Karpas-422 (cell line): ENCODE measurements around the gene SERPINB13. TPM values are rescaled to one million over a fixed set of nuclear protein-coding genes. Genes with fewer than 3 reads are reported as not detected.

Experiments
- DNase-seq: peaks from one replicate; pipeline ENCODE4 v3.0.0-alpha.2; 2015
- H2AFZ ChIP-seq: fragments of 200-600 bp; sonication (generic); 2 replicates; pipeline ENCODE4 v1.6.1; 2014; ENCODE audit warnings: antibody characterized with exemption, low read length, mixed read lengths
- H3K27ac ChIP-seq: fragments of 200-600 bp; sonication (generic); 2 replicates; pipeline ENCODE4 v1.5.1; 2014; ENCODE audit warnings: mild to moderate bottlenecking, low read length, moderate library complexity
- H3K27me3 ChIP-seq: fragments of 200-600 bp; sonication (generic); 2 replicates; pipeline ENCODE4 v1.6.1; 2014; ENCODE audit warnings: low read length, mixed read lengths
- H3K36me3 ChIP-seq: fragments of 200-600 bp; sonication (generic); 2 replicates; pipeline ENCODE4 v1.6.1; 2014; ENCODE audit warnings: low read length, mixed read lengths; ENCODE audit not compliant: insufficient read depth
- H3K4me1 ChIP-seq: fragments of 200-600 bp; sonication (generic); 2 replicates; pipeline ENCODE4 v1.6.1; 2014; ENCODE audit warnings: mild to moderate bottlenecking, low read length, mixed read lengths
- H3K4me2 ChIP-seq: fragments of 200-600 bp; sonication (generic); 2 replicates; pipeline ENCODE4 v1.6.1; 2014; ENCODE audit warnings: low read length, low read depth, mild to moderate bottlenecking; ENCODE audit not compliant: poor library complexity, severe bottlenecking
- H3K4me3 ChIP-seq: fragments of 200-600 bp; sonication (generic); 2 replicates; pipeline ENCODE4 v1.5.1; 2014; ENCODE audit warnings: mild to moderate bottlenecking, antibody characterized with exemption, low read length, mixed read lengths
- H3K79me2 ChIP-seq: fragments of 200-600 bp; sonication (generic); 2 replicates; pipeline ENCODE4 v1.6.1; 2014; ENCODE audit warnings: mild to moderate bottlenecking, low read length, mixed read lengths
- H3K9ac ChIP-seq: fragments of 200-600 bp; sonication (generic); 2 replicates; pipeline ENCODE4 v1.6.0; 2014; ENCODE audit warnings: low read length
- H3K9me2 ChIP-seq: fragments of 200-600 bp; sonication (generic), shearing (Covaris generic); replicated peaks from 2 replicates; pipeline ENCODE4 v1.6.0; 2014; ENCODE audit warnings: mild to moderate bottlenecking, low read length, moderate library complexity; ENCODE audit not compliant: insufficient read depth
- H3K9me3 ChIP-seq: fragments of 300-700, 200-600 bp; sonication (generic); 2 replicates; pipeline ENCODE4 v1.6.1; 2014; ENCODE audit warnings: low read length, mixed read lengths
- H4K20me1 ChIP-seq: fragments of 200-600 bp; sonication (generic); 2 replicates; pipeline ENCODE4 v1.6.1; 2014; ENCODE audit warnings: mild to moderate bottlenecking, antibody characterized with exemption, low read length, low read depth; ENCODE audit not compliant: insufficient read depth
- total RNA-seq: library from RNA; depleted of rRNA; stranded (reverse); fragments of >200 nt; shearing (Covaris generic); gene quantifications from 2 replicates; pipeline ENCODE4 v1.2.3, GENCODE V29; 2014; ENCODE audit warnings: low replicate concordance

SERPINB13 gene
- total RNA-seq, 1 experiment from 2014 or later, result not detected

GRCh38 chr18:63553081-63553480 lies 34.1 kb upstream of the SERPINB13 start:
- H3K9me2 ChIP-seq, result no peaks in the 10 kb centered on the region
- no peaks in the 10 kb centered on the region for H3K79me2 ChIP-seq
- no peak for DNase-seq
- no peak overlapping the region for H3K9ac ChIP-seq
- H2AFZ ChIP-seq, result no peak overlapping the region
- H3K27ac ChIP-seq, result no peak overlapping the region
- peaks cover 11% of the 10 kb centered on the region for H3K4me1 ChIP-seq
- no peaks in the 10 kb centered on the region for H3K27me3 ChIP-seq
- H3K4me2 ChIP-seq, result no peak overlapping the region
- H4K20me1 ChIP-seq, result no peaks in the 10 kb centered on the region
- H3K9me3 ChIP-seq, result no peaks in the 10 kb centered on the region
- H3K36me3 ChIP-seq, result no peaks in the 10 kb centered on the region
- no peak overlapping the region for H3K4me3 ChIP-seq

GRCh38 chr18:63559567-63560491 lies 27.3 kb upstream of the SERPINB13 start:
- H3K27me3 ChIP-seq, result no peaks in the 10 kb centered on the region
- H3K36me3 ChIP-seq, result no peaks in the 10 kb centered on the region
- no peaks in the 10 kb centered on the region for H4K20me1 ChIP-seq
- H3K79me2 ChIP-seq, result no peaks in the 10 kb centered on the region
- no peak overlapping the region for H3K27ac ChIP-seq
- H3K9ac ChIP-seq, result no peak overlapping the region
- no peak overlapping the region for H3K4me3 ChIP-seq
- no peak overlapping the region for H3K4me2 ChIP-seq
- H3K4me1 ChIP-seq, result peaks cover 18% of the 10 kb centered on the region
- H3K9me3 ChIP-seq, result no peaks in the 10 kb centered on the region
- DNase-seq, result no peak
- H2AFZ ChIP-seq, result no peak overlapping the region
- no peaks in the 10 kb centered on the region for H3K9me2 ChIP-seq

- no peaks in the 10 kb centered on the region for H3K36me3 ChIP-seq
- peak; percentile 74 for DNase-seq
Observed at GRCh38 chr18:63562284-63562683, 24.9 kb upstream of the SERPINB13 start.

DNA sequence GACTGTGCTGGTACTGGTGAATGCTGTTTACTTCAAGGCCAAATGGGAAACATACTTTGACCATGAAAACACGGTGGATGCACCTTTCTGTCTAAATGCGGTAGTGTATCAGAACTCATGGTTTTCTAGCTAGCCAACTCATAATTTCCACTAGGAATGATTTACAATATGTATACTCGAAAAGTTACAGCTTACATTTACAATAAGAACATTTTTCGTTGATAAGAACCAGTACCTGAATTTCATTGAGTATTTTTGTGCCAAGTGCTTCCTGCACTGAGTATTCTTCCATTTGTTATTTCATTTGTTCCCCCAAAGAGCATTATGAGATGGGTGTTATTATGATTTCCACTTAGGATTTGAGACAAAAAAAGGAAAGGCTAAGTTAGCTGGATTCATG lies 23.1 kb upstream of the SERPINB13 start:
- Histone ChIP-seq H3K79me2 (no peaks in the 10 kb centered on the region), H3K9me2 (no peaks in the 10 kb centered on the region), H3K9me3 (no peaks in the 10 kb centered on the region), H3K4me1 (peaks cover 14% of the 10 kb centered on the region), H4K20me1 (no peaks in the 10 kb centered on the region), H3K4me3 (no peak overlapping the region), H3K27ac (no peak overlapping the region), H3K27me3 (no peaks in the 10 kb centered on the region), H2AFZ (no peak overlapping the region), H3K9ac (no peak overlapping the region), H3K4me2 (no peak overlapping the region), H3K36me3 (no peaks in the 10 kb centered on the region)
- DNase-seq, result no peak

More at GRCh38 chr18:63562284-63562683, 24.9 kb upstream of the SERPINB13 start:
- Histone ChIP-seq H3K27ac (no peak overlapping the region), H3K9me3 (no peaks in the 10 kb centered on the region), H3K4me2 (peak overlapping the region; percentile 43), H3K4me3 (no peak overlapping the region), H3K79me2 (no peaks in the 10 kb centered on the region), H3K9me2 (no peaks in the 10 kb centered on the region), H3K9ac (no peak overlapping the region), H4K20me1 (no peaks in the 10 kb centered on the region), H3K27me3 (no peaks in the 10 kb centered on the region), H3K4me1 (peaks cover 14% of the 10 kb centered on the region), H2AFZ (no peak overlapping the region; the same call in 1 of the 2 replicates)

DNA sequence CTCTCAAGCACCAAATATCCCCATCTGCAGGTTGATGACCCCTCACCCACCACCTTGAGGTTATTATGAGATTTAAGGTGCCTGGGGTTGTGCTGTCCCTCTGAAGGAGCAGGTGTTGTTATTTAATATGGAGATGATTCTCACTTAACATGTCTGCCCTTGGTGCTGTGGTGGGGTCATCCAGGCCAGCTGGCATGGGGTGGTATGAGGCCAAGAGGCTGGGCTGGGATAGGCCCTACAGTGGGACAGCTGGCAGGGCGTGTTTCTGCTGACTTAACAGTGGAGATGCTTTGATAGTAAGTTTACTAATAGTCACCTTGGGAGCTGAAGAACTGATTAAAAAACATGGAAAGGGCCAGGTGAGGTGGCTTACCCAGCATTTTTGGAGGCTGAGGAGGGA lies 22.6 kb upstream of the SERPINB13 start:
- Histone ChIP-seq H3K4me1 (peaks cover 14% of the 10 kb centered on the region), H2AFZ (no peak overlapping the region), H3K9me2 (no peaks in the 10 kb centered on the region), H3K4me2 (no peak overlapping the region), H3K36me3 (no peaks in the 10 kb centered on the region), H3K9ac (no peak overlapping the region), H4K20me1 (no peaks in the 10 kb centered on the region), H3K9me3 (no peaks in the 10 kb centered on the region), H3K27ac (no peak overlapping the region), H3K79me2 (no peaks in the 10 kb centered on the region), H3K27me3 (no peaks in the 10 kb centered on the region), H3K4me3 (no peak overlapping the region)
- DNase-seq, result no peak

DNA sequence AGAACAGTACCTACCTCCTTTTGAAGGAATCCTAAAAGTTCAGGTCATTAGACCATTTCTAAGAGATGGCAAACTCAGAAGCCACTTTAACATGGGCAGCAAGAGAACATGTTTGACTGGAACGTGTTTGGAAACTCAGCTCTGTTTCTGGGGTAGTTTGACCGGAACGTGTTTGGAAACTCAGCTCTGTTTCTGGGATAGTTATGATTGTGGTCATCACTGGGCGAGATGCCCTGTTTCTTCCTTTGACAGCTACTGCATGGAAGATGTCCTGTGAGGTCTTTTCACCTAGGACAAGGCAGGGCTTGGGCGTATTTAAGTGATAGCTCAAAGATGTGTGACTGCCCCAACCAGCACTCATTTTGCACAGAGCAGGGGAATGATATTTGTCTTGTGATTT lies 19.9 kb upstream of the SERPINB13 start:
- Histone ChIP-seq H3K4me2 (no peak overlapping the region), H3K4me3 (no peak overlapping the region), H3K9me2 (no peaks in the 10 kb centered on the region), H3K9ac (no peak overlapping the region), H3K27me3 (no peaks in the 10 kb centered on the region), H3K27ac (no peak overlapping the region), H4K20me1 (no peaks in the 10 kb centered on the region), H3K79me2 (no peaks in the 10 kb centered on the region), H2AFZ (no peak overlapping the region), H3K4me1 (peaks cover 7% of the 10 kb centered on the region), H3K36me3 (no peaks in the 10 kb centered on the region), H3K9me3 (no peaks in the 10 kb centered on the region)
- no peak for DNase-seq

DNA sequence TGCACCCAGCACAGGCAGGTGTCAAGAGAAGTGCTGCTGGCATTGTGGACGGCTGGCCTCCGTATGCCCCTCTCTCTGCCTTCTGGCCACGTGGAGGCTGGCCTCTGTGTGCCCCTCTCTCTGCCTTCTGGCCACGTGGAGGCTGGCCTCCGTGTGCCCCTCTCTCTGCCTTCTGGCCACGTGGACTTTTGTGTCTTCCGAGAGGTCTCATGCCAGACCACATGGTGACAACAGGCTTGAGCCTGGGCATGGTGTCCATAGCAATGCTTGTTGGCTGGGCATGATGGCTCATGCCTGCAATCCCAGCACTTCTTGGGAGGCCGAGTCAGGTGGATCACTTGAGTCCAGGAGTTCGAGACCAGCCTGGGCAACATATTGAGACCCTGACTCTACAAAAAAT lies 19.3 kb upstream of the SERPINB13 start:
- H3K79me2 ChIP-seq, result no peaks in the 10 kb centered on the region
- no peak for DNase-seq
- no peak overlapping the region for H2AFZ ChIP-seq
- no peak overlapping the region for H3K4me2 ChIP-seq
- no peaks in the 10 kb centered on the region for H3K9me2 ChIP-seq
- H3K4me3 ChIP-seq, result no peak overlapping the region
- H3K9ac ChIP-seq, result no peak overlapping the region
- no peaks in the 10 kb centered on the region for H3K27me3 ChIP-seq
- no peaks in the 10 kb centered on the region for H4K20me1 ChIP-seq
- peaks cover 2% of the 10 kb centered on the region for H3K4me1 ChIP-seq
- H3K27ac ChIP-seq, result no peak overlapping the region
- H3K9me3 ChIP-seq, result no peaks in the 10 kb centered on the region
- no peaks in the 10 kb centered on the region for H3K36me3 ChIP-seq

- H3K4me3 ChIP-seq, result no peak overlapping the region
- no peaks in the 10 kb centered on the region for H3K27me3 ChIP-seq
- no peaks in the 10 kb centered on the region for H4K20me1 ChIP-seq
- no peak overlapping the region for H3K4me2 ChIP-seq
- no peaks in the 10 kb centered on the region for H3K9me3 ChIP-seq
- H2AFZ ChIP-seq, result no peak overlapping the region
- H3K36me3 ChIP-seq, result no peaks in the 10 kb centered on the region
- H3K27ac ChIP-seq, result no peak overlapping the region
- no peaks in the 10 kb centered on the region for H3K9me2 ChIP-seq
- H3K4me1 ChIP-seq, result no peaks in the 10 kb centered on the region
- H3K9ac ChIP-seq, result no peak overlapping the region
- no peak for DNase-seq
- H3K79me2 ChIP-seq, result no peaks in the 10 kb centered on the region
Observed at GRCh38 chr18:63570721-63571120, 16.4 kb upstream of the SERPINB13 start.
